HepG2 (cell line): ENCODE results near the gene CREB1. TPM values are rescaled to one million over a fixed set of nuclear protein-coding genes. Genes with fewer than 3 reads are reported as not detected.

ENCODE experiments used
- ARID5B ChIP-seq: IDR thresholded peaks from 2 replicates; pipeline ENCODE4 v1.4.0; 2020; ENCODE audit warnings: mild to moderate bottlenecking, missing genetic modification reagents
- CEBPG ChIP-seq: IDR thresholded peaks from 2 replicates; pipeline ENCODE4 v1.6.1; 2016
- FOXC1 ChIP-seq: sonication (generic); formaldehyde crosslinking; IDR thresholded peaks from 2 replicates; pipeline ENCODE4 v1.8.0; 2022; ENCODE audit warnings: mild to moderate bottlenecking, missing genetic modification reagents, borderline replicate concordance
- IRF9 ChIP-seq: sonication (generic); formaldehyde crosslinking; IDR thresholded peaks from 2 replicates; pipeline ENCODE4 v1.8.0; 2022; ENCODE audit warnings: missing genetic modification reagents, mild to moderate bottlenecking, borderline replicate concordance
- NCOR1 ChIP-seq: fragments of 200-600 bp; sonication (generic); IDR thresholded peaks from 2 replicates; pipeline ENCODE4 v1.7.0; 2017; ENCODE audit warnings: antibody characterized with exemption, low read length, borderline replicate concordance
- REL ChIP-seq: sonication (generic); formaldehyde crosslinking; conservative IDR thresholded peaks from 2 replicates; pipeline ENCODE4 v1.8.0; 2022; ENCODE audit warnings: mild to moderate bottlenecking, missing genetic modification reagents, moderate library complexity
- SMARCC2 ChIP-seq: fragments of 450-650 bp; IDR thresholded peaks from 2 replicates; pipeline ENCODE4 v1.6.1; 2017; ENCODE audit warnings: antibody characterized with exemption, mild to moderate bottlenecking
- SMYD3 ChIP-seq: sonication (generic); formaldehyde crosslinking; IDR thresholded peaks from 2 replicates; pipeline ENCODE4 v1.8.1; 2023; ENCODE audit warnings: mild to moderate bottlenecking, missing genetic modification reagents
- STAG1 ChIP-seq: sonication (generic); formaldehyde crosslinking; IDR thresholded peaks from 2 replicates; pipeline ENCODE4 v1.4.0; 2020; ENCODE audit warnings: missing genetic modification reagents
- SUZ12 ChIP-seq: fragments of 150-350 bp; IDR thresholded peaks from 2 replicates; pipeline ENCODE4 v1.6.1; 2014; ENCODE audit warnings: low read depth, low read length
- TBX3 ChIP-seq: fragments of 450-650 bp; IDR thresholded peaks from 2 replicates; pipeline ENCODE4 v1.6.1; 2017; ENCODE audit warnings: antibody characterized with exemption, mild to moderate bottlenecking, inconsistent platforms, borderline replicate concordance
- ZFYVE20 ChIP-seq: sonication (generic); formaldehyde crosslinking; IDR thresholded peaks from 2 replicates; pipeline ENCODE4 v1.8.0; 2023; ENCODE audit warnings: low read depth, mild to moderate bottlenecking, moderate library complexity, missing genetic modification reagents, borderline replicate concordance
- ZNF10 ChIP-seq: sonication (generic); formaldehyde crosslinking; IDR thresholded peaks from 2 replicates; pipeline ENCODE4 v1.4.0; 2020; ENCODE audit warnings: mild to moderate bottlenecking, low read depth, missing genetic modification reagents, borderline replicate concordance
- ZNF136 ChIP-seq: sonication (generic); formaldehyde crosslinking; IDR thresholded peaks from 2 replicates; pipeline ENCODE4 v1.8.1; 2022; ENCODE audit warnings: low read depth, mild to moderate bottlenecking, moderate library complexity, missing genetic modification reagents
- ZNF230 ChIP-seq: sonication (generic); formaldehyde crosslinking; IDR thresholded peaks from 2 replicates; pipeline ENCODE4 v1.4.0; 2020; ENCODE audit warnings: mild to moderate bottlenecking, missing genetic modification reagents
- ZNF414 ChIP-seq: sonication (generic); formaldehyde crosslinking; IDR thresholded peaks from 2 replicates; pipeline ENCODE4 v1.5.0; 2020; ENCODE audit warnings: missing genetic modification reagents
- ZNF772 ChIP-seq: sonication (generic); formaldehyde crosslinking; IDR thresholded peaks from 2 replicates; pipeline ENCODE4 v1.5.0; 2020; ENCODE audit warnings: mild to moderate bottlenecking, missing genetic modification reagents
- polyA plus RNA-seq, 8 experiments: library from polyadenylated mRNA; depleted of rRNA in 3 of 8; stranded (reverse) in 7 of 8; unstranded in 1 of 8; fragments of >200 nt; fragmentation: Illumina TruSeq in 4 of 8; extraction: Trizol in 4 of 8; gene quantifications; 2 replicates each; pipeline versions ENCODE4 v1.2.1 to v1.2.3, GENCODE V29; 2011 to 2016; ENCODE audit warnings: low read depth in 4 of 8, missing spikeins in 1 of 8, mixed read lengths in 1 of 8; ENCODE audit not compliant: insufficient read depth in 1 of 8
- total RNA-seq, 5 experiments: library from RNA; depleted of rRNA; stranded (reverse); fragments of >200 nt; fragmentation: Illumina TruSeq; extraction: Trizol; gene quantifications; 2 replicates each; pipeline ENCODE4 v1.2.3, GENCODE V29; 2016; ENCODE audit warnings: low read depth in 1 of 5
- TF ChIP-seq, protein P1 (sequence below): sonication (generic); formaldehyde crosslinking; IDR thresholded peaks from 2 replicates; pipeline ENCODE4 v1.9.0; 2022; ENCODE audit warnings: low read depth, missing genetic modification reagents
- TF ChIP-seq, protein P2 (sequence below): IDR thresholded peaks from 2 replicates; pipeline ENCODE4 v1.6.1; 2016; ENCODE audit warnings: mild to moderate bottlenecking

The CREB1 gene
- total and polyA plus RNA-seq, 2 of the 13 experiments (the other 11 are each of a cell fraction or from before 2014, with no cell fraction given), result 51.8 to 51.9 TPM

- TF ChIP-seq ARID5B (CRISPR knock-in tag), result peak; percentile 76
- TF ChIP-seq ZNF772 (CRISPR knock-in tag), result peak; percentile 73; the same call in 1 of the 2 replicates
- TF ChIP-seq STAG1 (CRISPR knock-in tag), result peak; percentile 53
- TF ChIP-seq ZFYVE20, result no peak
- TF ChIP-seq SUZ12, result no peak
- TF ChIP-seq ZNF10 (CRISPR knock-in tag), result no peak
- no peak; the same call in 1 of the 2 replicates for TF ChIP-seq ZNF230 (CRISPR knock-in tag)
- peak; percentile 21; the same call in 1 of the 2 replicates for TF ChIP-seq CEBPG (CRISPR knock-in tag)
- TF ChIP-seq, protein P1, sequence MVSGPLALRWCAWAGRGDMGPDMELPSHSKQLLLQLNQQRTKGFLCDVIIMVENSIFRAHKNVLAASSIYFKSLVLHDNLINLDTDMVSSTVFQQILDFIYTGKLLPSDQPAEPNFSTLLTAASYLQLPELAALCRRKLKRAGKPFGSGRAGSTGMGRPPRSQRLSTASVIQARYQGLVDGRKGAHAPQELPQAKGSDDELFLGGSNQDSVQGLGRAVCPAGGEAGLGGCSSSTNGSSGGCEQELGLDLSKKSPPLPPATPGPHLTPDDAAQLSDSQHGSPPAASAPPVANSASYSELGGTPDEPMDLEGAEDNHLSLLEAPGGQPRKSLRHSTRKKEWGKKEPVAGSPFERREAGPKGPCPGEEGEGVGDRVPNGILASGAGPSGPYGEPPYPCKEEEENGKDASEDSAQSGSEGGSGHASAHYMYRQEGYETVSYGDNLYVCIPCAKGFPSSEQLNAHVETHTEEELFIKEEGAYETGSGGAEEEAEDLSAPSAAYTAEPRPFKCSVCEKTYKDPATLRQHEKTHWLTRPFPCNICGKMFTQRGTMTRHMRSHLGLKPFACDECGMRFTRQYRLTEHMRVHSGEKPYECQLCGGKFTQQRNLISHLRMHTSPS, result peak; percentile 57; the same call in 1 of the 2 replicates
- TF ChIP-seq, protein P2, sequence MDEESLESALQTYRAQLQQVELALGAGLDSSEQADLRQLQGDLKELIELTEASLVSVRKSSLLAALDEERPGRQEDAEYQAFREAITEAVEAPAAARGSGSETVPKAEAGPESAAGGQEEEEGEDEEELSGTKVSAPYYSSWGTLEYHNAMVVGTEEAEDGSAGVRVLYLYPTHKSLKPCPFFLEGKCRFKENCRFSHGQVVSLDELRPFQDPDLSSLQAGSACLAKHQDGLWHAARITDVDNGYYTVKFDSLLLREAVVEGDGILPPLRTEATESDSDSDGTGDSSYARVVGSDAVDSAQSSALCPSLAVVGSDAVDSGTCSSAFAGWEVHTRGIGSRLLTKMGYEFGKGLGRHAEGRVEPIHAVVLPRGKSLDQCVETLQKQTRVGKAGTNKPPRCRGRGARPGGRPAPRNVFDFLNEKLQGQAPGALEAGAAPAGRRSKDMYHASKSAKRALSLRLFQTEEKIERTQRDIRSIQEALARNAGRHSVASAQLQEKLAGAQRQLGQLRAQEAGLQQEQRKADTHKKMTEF, result peak; percentile 93
- peak; percentile 92 for TF ChIP-seq ZNF136
- TF ChIP-seq ZNF414 (CRISPR knock-in tag), result no peak; the same call in none of the 2 replicates
- TF ChIP-seq REL, result no peak; the same call in 1 of the 2 replicates
- TF ChIP-seq SMARCC2, result no peak
- no peak; the same call in 1 of the 2 replicates for TF ChIP-seq NCOR1
- TF ChIP-seq SMYD3 (CRISPR knock-in tag), result peak; percentile 63; the same call in 1 of the 2 replicates
- peak; percentile 95; the same call in 1 of the 2 replicates for TF ChIP-seq FOXC1 (CRISPR knock-in tag)
- TF ChIP-seq IRF9 (CRISPR knock-in tag), result peak; percentile 70; the same call in 1 of the 2 replicates
- TF ChIP-seq TBX3, result peak; percentile 54; the same call in 1 of the 2 replicates
Measured at GRCh38 chr2:207625014-207625907, 95.5 kb downstream of the CREB1 start, which contains the start of gene METTL21A (continued).
